Tibial nerve (tissue), 3 donors: ENCODE data around the gene SLC17A7.
"Not testable (repeated sequence)": the region's sequence is repeated elsewhere in the genome, so short reads cannot be mapped to it uniquely, and the experiment has no call there.

Experiments used
- CTCF ChIP-seq, 5 experiments: fragments of 200-600 bp in 3 of 5; fragments of 450-650 bp in 2 of 5; sonication (generic) in 3 of 5; IDR thresholded peaks; one replicate each; pipeline ENCODE4 v1.5.1; 2016 to 2019; ENCODE audit warnings: antibody characterized with exemption in 5 of 5, mild to moderate bottlenecking in 3 of 5, moderate library complexity in 2 of 5
- POLR2A ChIP-seq, 2 donors: fragments of 450-650 bp; IDR thresholded peaks; one replicate each; pipeline ENCODE4 v1.6.1; 2017; ENCODE audit warnings: antibody characterized with exemption in 2 of 2, mild to moderate bottlenecking in 2 of 2, moderate library complexity in 2 of 2

- not testable (repeated sequence) for TF ChIP-seq CTCF, POLR2A (IDR thresholded peaks at IDR 0.05)
Observed at GRCh38 chr19:49444100-49444700, 2.9 kb upstream of the SLC17A7 start.
